ENCODE measurements around the gene DENND10.

GRCh38 chr10:119133949-119134348 is 30.0 kb downstream of the DENND10 start:
- TF ChIP-seq ARNTL (CRISPR knock-in tag; IDR thresholded peaks at IDR 0.05; ENCODE audit: borderline replicate concordance, low read depth), result no peak
- no peak for TF ChIP-seq CREB5 (CRISPR knock-in tag; IDR thresholded peaks at IDR 0.05; ENCODE audit: low read depth)
- TF ChIP-seq ZFP30 (CRISPR knock-in tag; IDR thresholded peaks at IDR 0.05), result no peak
- no peak for TF ChIP-seq TCF4 (CRISPR knock-in tag; IDR thresholded peaks at IDR 0.05; ENCODE audit: borderline replicate concordance)
- TF ChIP-seq RARB (CRISPR knock-in tag; IDR thresholded peaks at IDR 0.05), result no peak
- no peak for TF ChIP-seq TSHZ2 (CRISPR knock-in tag; IDR thresholded peaks at IDR 0.05)
- no peak for TF ChIP-seq SNAI2 (CRISPR knock-in tag; IDR thresholded peaks at IDR 0.05)
- no peak for TF ChIP-seq OSR1 (CRISPR knock-in tag; IDR thresholded peaks at IDR 0.05)
- no peak for TF ChIP-seq ESRRG (CRISPR knock-in tag; IDR thresholded peaks at IDR 0.05)
- no peak for TF ChIP-seq GLIS3 (CRISPR knock-in tag; IDR thresholded peaks at IDR 0.05)
- no peak for TF ChIP-seq POU6F1 (CRISPR knock-in tag; IDR thresholded peaks at IDR 0.05; ENCODE audit: borderline replicate concordance, low read depth)
- no peak for TF ChIP-seq ZC3H10 (CRISPR knock-in tag; IDR thresholded peaks at IDR 0.05)
